A549 (cell line): ENCODE measurements around the gene IL12A. TPM values are rescaled to one million over a fixed set of nuclear protein-coding genes. Genes with fewer than 3 reads are reported as not detected.

Experiments used
- ATAC-seq, 2 experiments: fragments of 200-7000 bp in 1 of 2; fragments of >200 bp in 1 of 2; cut with Nextera tagmentation in 1 of 2; cut with Tn5 transposase in 1 of 2; 3 replicates each; pipeline versions ENCODE4 v1.8.0 to v1.9.1; 2018 to 2020; ENCODE audit warnings: mild to moderate bottlenecking in 1 of 2, moderate library complexity in 1 of 2
- CTCF ChIA-PET: fragments of 300-600 bp; sonication (Branson Sonifier 250); formaldehyde crosslinking; extraction: SDS; loops from one replicate; lab custom pipeline; 2021; ENCODE audit warnings: antibody characterized with exemption, inconsistent platforms; lab: Yijun Ruan, JAX
- POLR2A ChIA-PET: fragments of 350-600 bp; formaldehyde crosslinking; extraction: SDS; loops from one replicate; lab custom pipeline; 2021; ENCODE audit warnings: antibody characterized with exemption, inconsistent platforms; lab: Yijun Ruan, JAX
- DNase-seq, 2 experiments: peaks; one replicate each; pipeline versions ENCODE4 v3.0.0 to v3.0.0-alpha.2; 2011 to 2016; ENCODE audit warnings: low read depth in 1 of 2, low spot score in 1 of 2
- FAIRE-seq: peaks from 2 replicates; lab custom pipeline; 2011; peaks lifted over from hg19 to GRCh38; lab: Jason Lieb, UNC
- H3K27ac ChIP-seq, 2 experiments: fragments of >200 bp; sonication (Bioruptor Twin); formaldehyde crosslinking; 3 replicates each; pipeline ENCODE4 v1.5.1; 2016 to 2017
- H3K4me1 ChIP-seq: fragments of >200 bp; sonication (Bioruptor Twin); formaldehyde crosslinking; 3 replicates; pipeline ENCODE4 v1.6.1; 2016
- H3K4me2 ChIP-seq: fragments of >200 bp; sonication (Bioruptor Twin); formaldehyde crosslinking; 3 replicates; pipeline ENCODE4 v1.6.1; 2016
- H3K4me3 ChIP-seq: fragments of >200 bp; sonication (Bioruptor Twin); formaldehyde crosslinking; 3 replicates; pipeline ENCODE4 v1.5.1; 2016
- H3K9me3 ChIP-seq: fragments of >200 bp; sonication (Bioruptor Twin); formaldehyde crosslinking; 3 replicates; pipeline ENCODE4 v1.6.1; 2016
- ATOH8 ChIP-seq: fragments of 250-450 bp; sonication (Bioruptor Pico); IDR thresholded peaks from 2 replicates; pipeline ENCODE4 v1.5.0; 2020; ENCODE audit warnings: low read depth, mild to moderate bottlenecking, moderate library complexity
- BCL3 ChIP-seq: fragments of >200 bp; sonication (Bioruptor Twin); formaldehyde crosslinking; IDR thresholded peaks from 3 replicates; pipeline ENCODE4 v1.6.1; 2016
- CBX2 ChIP-seq: fragments of 200-600 bp; sonication (generic); IDR thresholded peaks from 2 replicates; pipeline ENCODE4 v1.6.1; 2016; ENCODE audit warnings: low read depth, mild to moderate bottlenecking, borderline replicate concordance
- CHD2 ChIP-seq: fragments of 150-350 bp; IDR thresholded peaks from 2 replicates; pipeline ENCODE4 v1.6.1; 2014; ENCODE audit warnings: low read length; ENCODE audit not compliant: partially characterized antibody
- EHMT2 ChIP-seq: fragments of 200-600 bp; sonication (generic); IDR thresholded peaks from 2 replicates; pipeline ENCODE4 v1.6.1; 2016; ENCODE audit warnings: antibody characterized with exemption, low read depth, mild to moderate bottlenecking, moderate library complexity
- ESRRA ChIP-seq: fragments of 150-350 bp; IDR thresholded peaks from 2 replicates; pipeline ENCODE4 v1.6.1; 2014; ENCODE audit warnings: mild to moderate bottlenecking, low read length, borderline replicate concordance
- FOSB ChIP-seq: fragments of 250-450 bp; sonication (Bioruptor Pico); IDR thresholded peaks from 2 replicates; pipeline ENCODE4 v1.5.0; 2020; ENCODE audit warnings: mild to moderate bottlenecking, moderate library complexity
- FOSL2 ChIP-seq, 2 experiments: fragments of 450-650 bp in 1 of 2; fragments of >200 bp in 1 of 2; sonication (Bioruptor Twin) in 1 of 2; formaldehyde crosslinking; IDR thresholded peaks; 2 replicates each; pipeline versions ENCODE4 v1.5.0 to v1.6.1; 2016 to 2020; ENCODE audit warnings: mild to moderate bottlenecking in 1 of 2, moderate library complexity in 1 of 2
- GATA3 ChIP-seq: IDR thresholded peaks from 2 replicates; pipeline ENCODE4 v1.6.1; 2012; ENCODE audit warnings: borderline replicate concordance
- HDAC2 ChIP-seq: fragments of 200-600 bp; sonication (generic); IDR thresholded peaks from 2 replicates; pipeline ENCODE4 v1.6.1; 2016
- HES2 ChIP-seq: fragments of >200 bp; sonication (Bioruptor Twin); formaldehyde crosslinking; IDR thresholded peaks from 2 replicates; pipeline ENCODE4 v1.6.1; 2016
- HOXB5 ChIP-seq: fragments of 250-450 bp; sonication (Bioruptor Pico); IDR thresholded peaks from 2 replicates; pipeline ENCODE4 v1.5.0; 2020; ENCODE audit warnings: mild to moderate bottlenecking, moderate library complexity
- JUN ChIP-seq, 2 experiments: fragments of >200 bp; sonication (Bioruptor Twin); formaldehyde crosslinking; IDR thresholded peaks; 2 replicates in 1 of 2; 3 replicates in 1 of 2; pipeline ENCODE4 v1.6.1; 2016 to 2017
- MAZ ChIP-seq: fragments of 150-350 bp; IDR thresholded peaks from 2 replicates; pipeline ENCODE4 v1.6.1; 2014; ENCODE audit warnings: antibody characterized with exemption, low read depth, low read length, borderline replicate concordance
- MYC ChIP-seq: IDR thresholded peaks from 2 replicates; pipeline ENCODE4 v1.6.1; 2012; ENCODE audit warnings: mild to moderate bottlenecking, inconsistent platforms, low read length, improper control_type of control experiment, borderline replicate concordance
- NFE2L2 ChIP-seq: fragments of 150-350 bp; conservative IDR thresholded peaks from 2 replicates; pipeline ENCODE4 v1.6.1; 2014; ENCODE audit warnings: low read length
- NPAS2 ChIP-seq: fragments of 250-450 bp; sonication (Bioruptor Pico); IDR thresholded peaks from 2 replicates; pipeline ENCODE4 v1.8.0; 2022; ENCODE audit warnings: mild to moderate bottlenecking, moderate library complexity, borderline replicate concordance
- NR3C1 ChIP-seq: fragments of >200 bp; sonication (Bioruptor Twin); formaldehyde crosslinking; IDR thresholded peaks from 3 replicates; pipeline ENCODE4 v1.6.1; 2017
- PHF8 ChIP-seq: fragments of 200-600 bp; sonication (generic); IDR thresholded peaks from 2 replicates; pipeline ENCODE4 v1.6.1; 2016; ENCODE audit warnings: low read depth, mild to moderate bottlenecking, antibody characterized with exemption, moderate library complexity, borderline replicate concordance
- RAD21 ChIP-seq, 2 experiments: fragments of >200 bp in 1 of 2; sonication (Bioruptor Twin) in 1 of 2; formaldehyde crosslinking in 1 of 2; IDR thresholded peaks in 1 of 2; conservative IDR thresholded peaks in 1 of 2; 2 replicates in 1 of 2; 3 replicates in 1 of 2; pipeline ENCODE4 v1.6.1; 2012 to 2018; ENCODE audit warnings: inconsistent platforms in 1 of 2
- RARB ChIP-seq: fragments of 250-450 bp; sonication (Bioruptor Pico); IDR thresholded peaks from 2 replicates; pipeline ENCODE4 v1.8.0; 2021; ENCODE audit warnings: mild to moderate bottlenecking, moderate library complexity
- RNF2 ChIP-seq: fragments of 200-600 bp; sonication (generic); IDR thresholded peaks from 2 replicates; pipeline ENCODE4 v1.6.1; 2016; ENCODE audit warnings: low read depth, mild to moderate bottlenecking, antibody characterized with exemption, moderate library complexity, borderline replicate concordance
- SMC3 ChIP-seq: fragments of >200 bp; sonication (Bioruptor Twin); formaldehyde crosslinking; IDR thresholded peaks from 3 replicates; pipeline ENCODE4 v1.6.1; 2018; ENCODE audit warnings: inconsistent platforms
- ZC3H11A ChIP-seq: fragments of 450-650 bp; IDR thresholded peaks from 2 replicates; pipeline ENCODE4 v1.6.1; 2014; ENCODE audit warnings: antibody characterized with exemption, mild to moderate bottlenecking
- WGBS: methylation state at CpG from one replicate; pipeline ENCODE4 v1.1.6; 2017; ENCODE audit errors: missing lambda C conversion rate; 5-methylcytosine and 5-hydroxymethylcytosine counted together
- polyA plus RNA-seq, 4 experiments: library from polyadenylated mRNA; depleted of rRNA in 3 of 4; stranded (reverse); fragments of >200 nt; fragmentation: RNase III in 1 of 4; extraction: RNeasy Plus Mini Kit Qiagen cat#74134 plus additional on column Dnase treatment in 1 of 4; gene quantifications; 2 replicates in 3 of 4; 3 replicates in 1 of 4; pipeline ENCODE4 v1.2.3, GENCODE V29; 2011 to 2017

Gene IL12A
- polyA plus RNA-seq, 2 of the 4 experiments (the other 2 are of a cell fraction): 1.3 to 1.7 TPM

GRCh38 chr3:160018959-160019358, 30.3 kb downstream of the IL12A start:
- POLR2A ChIA-PET: no interaction called here
- H3K9me3 ChIP-seq: no peaks in the 10 kb centered on the region
- TF ChIP-seq NR3C1 (no peak), NFE2L2 (no peak), RNF2 (no peak), CHD2 (no peak), BCL3 (no peak), ZC3H11A (no peak), MYC (no peak), ATOH8 (CRISPR knock-in tag) (no peak), SMC3 (no peak), RARB (CRISPR knock-in tag) (no peak), MAZ (no peak), HOXB5 (CRISPR knock-in tag) (no peak)
- no peak for ATAC-seq
- no peak overlapping the region for H3K27ac ChIP-seq
- H3K4me1 ChIP-seq: 0 out of 3 replicates have a peak, but pooled peaks cover 9% of the 10 kb centered on the region
- no peak for FAIRE-seq
- no peak for DNase-seq
- WGBS: 41% methylated on average over 5 of the region's 5 CpGs
- CTCF ChIA-PET: interaction anchor here (0.7 to 1.4 kb wide), 2 partner anchors 14 to 30 kb away, joined by 3 to 4 read pairs; partner anchors contain the start of gene IL12A
- H3K4me3 ChIP-seq: no peak overlapping the region
- H3K4me2 ChIP-seq: no peak overlapping the region

GRCh38 chr3:160020057-160020711, 31.5 kb downstream of the IL12A start:
- H3K27ac ChIP-seq: no peak overlapping the region
- ATAC-seq: no peak
- POLR2A ChIA-PET: no interaction called here
- TF ChIP-seq FOSL2 (IDR thresholded peaks at IDR 0.05) (no peak), FOSL2 (CRISPR knock-in tag; IDR thresholded peaks at IDR 0.05) (no peak), GATA3 (no peak), PHF8 (no peak), RAD21 (conservative IDR thresholded peaks at IDR 0.05 in 1 of 2, IDR thresholded peaks at IDR 0.05 in 1 of 2) (no peak), EHMT2 (no peak), HDAC2 (no peak), ESRRA (no peak), ZC3H11A (no peak), MYC (no peak), RNF2 (no peak), RARB (CRISPR knock-in tag) (no peak), NFE2L2 (no peak), JUN (IDR thresholded peaks at IDR 0.05) (no peak), HES2 (no peak), CBX2 (no peak), FOSB (no peak), NPAS2 (CRISPR knock-in tag) (no peak)
- 67% methylated on average over 4 of the region's 4 CpGs for WGBS
- no peak overlapping the region for H3K4me3 ChIP-seq
- CTCF ChIA-PET: interaction anchor here (0.6 to 2.3 kb wide), 3 partner anchors 14 to 393 kb away, joined by 4 to 15 read pairs (median 4); no protein-coding TSS in a partner anchor
- no peak for FAIRE-seq
- 0 out of 3 replicates have a peak, but pooled peaks cover 9% of the 10 kb centered on the region for H3K4me1 ChIP-seq
- DNase-seq: no peak
- no peak overlapping the region for H3K4me2 ChIP-seq
- H3K9me3 ChIP-seq: no peaks in the 10 kb centered on the region
